GM21367 (cell line): ENCODE data around the gene FTH1.

ENCODE experiments used
- ATAC-seq: cut with Tn5 transposase; IDR thresholded peaks from one replicate; pipeline ENCODE4 v1.9.1; 2021; ENCODE audit not compliant: unreplicated experiment

Gene FTH1

GRCh38 chr11:61949169-61950034, 18.0 kb downstream of the FTH1 start:
- ATAC-seq = no peak

- no peak for ATAC-seq
These were observed 18.9 kb downstream of the FTH1 start for GRCh38 chr11:61948505-61948904.

GRCh38 chr11:61947486-61948210, 19.8 kb downstream of the FTH1 start:
- no peak for ATAC-seq

GRCh38 chr11:61946894-61947293, 20.5 kb downstream of the FTH1 start:
- no peak for ATAC-seq

DNA sequence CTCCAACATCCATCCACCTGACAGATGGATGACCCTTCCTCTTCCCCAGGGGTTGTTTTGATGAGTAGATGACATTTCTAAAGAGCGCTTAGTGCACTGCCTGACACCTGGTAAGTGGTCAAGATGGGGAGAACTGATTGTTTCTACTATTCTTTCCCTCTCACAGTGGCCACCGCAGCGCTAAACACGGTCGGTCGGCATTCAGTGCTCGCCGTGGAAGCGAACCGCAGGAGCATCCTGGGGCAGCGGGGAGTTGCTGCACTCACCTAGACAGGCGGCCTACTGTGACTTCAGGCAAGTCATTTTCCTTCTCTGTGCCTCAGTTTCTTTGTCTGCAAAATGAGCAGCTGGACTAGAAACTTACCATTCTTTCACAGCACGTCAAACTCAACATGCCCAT, 22.2 kb downstream of the FTH1 start:
- ATAC-seq = no peak

- no peak for ATAC-seq
These were observed 27.0 kb downstream of the FTH1 start for GRCh38 chr11:61940466-61940865.

- no peak for ATAC-seq
These were observed 31.6 kb downstream of the FTH1 start for GRCh38 chr11:61935861-61936260.

DNA sequence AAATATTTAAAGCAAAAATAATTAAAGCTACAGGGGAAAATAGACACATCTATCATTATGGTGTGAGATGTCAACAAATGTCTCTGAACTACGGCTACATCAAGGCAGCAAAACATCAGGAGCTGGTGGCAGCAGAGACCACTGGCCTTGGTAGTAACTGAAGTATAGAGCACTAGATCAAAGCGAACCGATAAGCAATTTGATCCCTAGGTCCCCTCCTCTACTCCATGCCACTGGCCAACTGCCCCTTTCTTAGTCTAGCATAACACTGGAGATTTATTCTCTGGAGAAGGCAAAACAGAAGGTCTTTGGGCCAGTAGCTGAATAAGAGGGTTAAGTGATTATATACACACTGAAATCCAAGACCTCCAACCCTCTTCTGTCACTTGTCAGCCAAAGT, 36.5 kb downstream of the FTH1 start:
- no peak for ATAC-seq

DNA sequence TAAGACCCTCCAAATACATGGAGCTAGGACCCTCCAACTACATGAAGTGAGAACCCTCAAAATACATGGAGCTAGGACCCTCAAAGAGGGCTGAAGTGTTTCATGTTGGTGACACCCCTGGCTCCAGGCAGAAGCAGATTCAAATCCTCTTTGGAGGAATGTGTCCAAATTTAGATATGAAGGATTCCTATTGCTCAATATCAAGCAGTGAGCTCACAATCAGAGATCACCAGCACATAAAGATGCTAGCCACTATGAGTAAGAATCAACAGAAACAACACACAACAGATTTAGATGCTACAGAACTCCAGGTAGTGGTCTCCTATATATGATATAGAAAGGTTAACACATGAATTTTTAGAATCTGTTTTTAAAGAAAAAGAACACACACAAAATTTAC, 38.8 kb downstream of the FTH1 start:
- ATAC-seq = no peak

DNA sequence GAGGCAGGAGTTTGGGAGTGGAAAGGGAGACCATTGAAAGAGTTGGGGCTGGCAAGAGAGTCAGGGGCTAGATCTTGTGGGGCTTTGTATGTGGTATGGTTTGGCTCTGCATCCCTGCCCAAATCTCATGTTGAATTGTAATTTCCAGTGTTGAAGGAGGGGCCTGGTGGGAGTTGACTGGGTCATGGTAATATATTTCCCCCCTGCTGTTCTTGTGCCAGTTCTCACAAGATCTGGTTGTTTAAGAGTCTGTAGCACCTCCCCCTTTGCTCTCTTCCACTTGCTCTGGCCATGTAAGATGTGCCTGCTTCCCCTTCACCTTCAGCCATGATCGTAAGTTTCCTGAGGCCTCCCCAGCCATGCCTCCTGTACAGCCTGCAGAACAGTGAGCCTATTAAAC, 39.9 kb downstream of the FTH1 start:
- no peak for ATAC-seq

- ATAC-seq = no peak
These were observed 41.2 kb downstream of the FTH1 start for GRCh38 chr11:61926235-61926634.

GRCh38 chr11:61925736-61926135, 41.7 kb downstream of the FTH1 start:
- no peak for ATAC-seq

GRCh38 chr11:61924064-61924455, 43.4 kb downstream of the FTH1 start:
- no peak for ATAC-seq

DNA sequence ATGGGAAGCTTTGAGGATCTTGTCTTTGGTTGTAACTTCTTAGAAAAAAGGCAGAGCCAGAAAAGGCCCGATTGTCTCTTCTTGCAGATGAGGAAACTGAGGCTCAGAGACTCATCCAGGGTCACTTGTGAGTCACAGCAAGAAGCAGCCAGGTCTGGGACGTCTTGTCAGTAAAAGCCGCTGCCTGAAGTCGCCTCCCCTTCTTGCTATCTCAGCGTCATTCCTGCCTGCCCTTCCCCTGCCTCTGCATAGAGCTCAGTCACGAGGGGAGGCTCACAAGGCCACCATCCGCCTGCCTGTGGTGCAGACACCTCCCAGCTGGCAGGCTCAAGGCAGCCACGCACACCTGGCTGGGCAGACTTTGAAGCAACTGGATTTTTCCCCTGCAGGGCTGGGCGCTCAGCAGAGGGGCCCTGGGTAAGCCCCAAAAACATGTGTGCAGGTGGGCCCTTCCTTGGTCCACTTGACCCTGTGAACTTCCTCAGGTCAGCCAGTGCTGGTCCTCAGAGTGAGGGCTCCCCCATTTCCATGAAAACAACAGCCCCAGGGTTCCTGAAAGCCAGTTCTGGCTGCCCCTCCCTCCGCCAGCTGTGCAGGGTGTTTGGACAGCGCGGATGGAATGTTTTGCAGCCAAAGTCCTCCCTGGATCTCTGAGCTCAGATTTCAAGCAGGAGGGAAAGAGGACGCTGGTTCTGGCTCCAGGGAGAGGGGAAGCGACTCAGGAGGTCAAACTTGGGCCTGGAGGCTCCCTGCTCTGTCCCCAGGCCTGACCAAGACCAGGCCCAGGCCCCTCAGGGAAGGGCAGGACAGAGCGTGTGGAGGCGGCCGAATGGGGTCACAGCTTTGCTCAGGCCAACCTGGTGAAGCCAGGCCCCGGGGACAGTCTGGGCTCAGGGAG, 44.0 kb downstream of the FTH1 start:
- no peak for ATAC-seq

GRCh38 chr11:61922539-61922938, 44.9 kb downstream of the FTH1 start:
- no peak for ATAC-seq

GRCh38 chr11:61921446-61921845, 46.0 kb downstream of the FTH1 start:
- no peak for ATAC-seq

- no peak for ATAC-seq
These were observed 47.5 kb downstream of the FTH1 start for GRCh38 chr11:61919705-61920631.

DNA sequence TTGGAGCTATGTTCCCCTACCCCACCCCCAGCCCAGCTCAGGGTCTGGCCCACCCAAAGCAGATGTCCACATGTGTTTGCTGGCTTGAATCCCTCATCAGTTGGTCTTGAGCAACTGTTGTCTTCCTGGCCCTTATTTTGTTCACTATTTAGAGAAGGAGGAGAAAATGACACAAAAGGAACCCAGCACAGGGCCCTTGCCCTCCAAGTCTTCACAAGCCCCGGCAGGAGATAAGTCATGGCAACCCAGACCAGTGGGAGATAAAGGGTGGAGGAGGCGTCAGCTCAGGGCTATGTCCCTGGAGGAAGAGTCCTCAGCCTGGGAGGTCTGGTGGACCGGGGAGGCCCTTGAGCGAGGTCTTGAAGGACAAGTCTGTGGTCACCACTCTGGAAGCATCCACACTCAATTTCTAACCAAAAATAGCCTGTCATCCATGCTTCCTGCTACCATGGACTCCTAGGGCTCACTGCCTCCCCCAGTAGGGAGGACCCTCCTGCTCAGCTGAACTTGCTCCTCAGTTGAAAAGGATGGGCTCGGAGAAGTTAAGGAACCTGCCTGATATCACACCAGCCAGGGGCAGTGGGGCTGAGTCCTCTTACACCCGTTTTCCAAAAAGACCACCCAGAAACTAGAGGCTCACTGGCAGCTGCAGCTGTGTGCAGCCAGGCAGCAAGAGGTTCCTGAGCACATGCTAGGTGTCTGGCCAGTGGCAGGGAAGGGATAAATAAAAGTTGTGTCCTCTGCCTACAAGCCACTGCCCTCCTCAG, 48.3 kb downstream of the FTH1 start:
- no peak for ATAC-seq

GRCh38 chr11:61918251-61918937, 49.0 kb downstream of the FTH1 start:
- ATAC-seq = no peak
